WTC11 (cell line): ENCODE results near the gene ATP2B1.

ENCODE experiments used
- AFF4 ChIP-seq: sonication (generic); formaldehyde crosslinking; IDR thresholded peaks from 2 replicates; pipeline ENCODE4 v1.8.1; 2023; ENCODE audit warnings: mild to moderate bottlenecking, missing genetic modification reagents, borderline replicate concordance
- CREB1 ChIP-seq: sonication (generic); formaldehyde crosslinking; IDR thresholded peaks from 2 replicates; pipeline ENCODE4 v1.8.0; 2023; ENCODE audit warnings: mild to moderate bottlenecking, missing genetic modification reagents
- CTCF ChIP-seq: fragments of 200-600 bp; IDR thresholded peaks from 2 replicates; pipeline ENCODE4 v1.8.0; 2022; ENCODE audit warnings: antibody characterized with exemption
- EMX1 ChIP-seq: fragments of 250-450 bp; sonication (Bioruptor Pico); IDR thresholded peaks from 2 replicates; pipeline ENCODE4 v1.8.0; 2021; ENCODE audit warnings: mild to moderate bottlenecking
- IRF2 ChIP-seq: sonication (generic); formaldehyde crosslinking; IDR thresholded peaks from 2 replicates; pipeline ENCODE4 v1.8.0; 2022; ENCODE audit warnings: low read depth, missing genetic modification reagents, borderline replicate concordance
- MAX ChIP-seq: sonication (generic); formaldehyde crosslinking; IDR thresholded peaks from 2 replicates; pipeline ENCODE4 v1.8.0; 2022; ENCODE audit warnings: mild to moderate bottlenecking, missing genetic modification reagents
- NFATC4 ChIP-seq: fragments of 250-450 bp; sonication (Bioruptor Pico); IDR thresholded peaks from 2 replicates; pipeline ENCODE4 v1.9.0; 2021; ENCODE audit warnings: mild to moderate bottlenecking
- NR1H2 ChIP-seq: sonication (generic); formaldehyde crosslinking; IDR thresholded peaks from 2 replicates; pipeline ENCODE4 v1.9.0; 2021; ENCODE audit warnings: mild to moderate bottlenecking, moderate library complexity, missing genetic modification reagents
- TP53 ChIP-seq: sonication (generic); formaldehyde crosslinking; IDR thresholded peaks from 2 replicates; pipeline ENCODE4 v1.8.1; 2023; ENCODE audit warnings: mild to moderate bottlenecking, missing genetic modification reagents
- ZNF219 ChIP-seq: sonication (generic); formaldehyde crosslinking; IDR thresholded peaks from 2 replicates; pipeline ENCODE4 v1.8.0; 2023; ENCODE audit warnings: missing genetic modification reagents, mild to moderate bottlenecking, borderline replicate concordance
- ZNF317 ChIP-seq: sonication (generic); formaldehyde crosslinking; IDR thresholded peaks from 2 replicates; pipeline ENCODE4 v1.8.1; 2023; ENCODE audit warnings: low read depth, mild to moderate bottlenecking, moderate library complexity, missing genetic modification reagents, borderline replicate concordance

GRCh38 chr12:89542236-89542635 is 166.4 kb downstream of the ATP2B1 start:
- TF ChIP-seq CTCF: no peak
- TF ChIP-seq NR1H2 (CRISPR knock-in tag): no peak
- TF ChIP-seq IRF2: no peak
- TF ChIP-seq MAX: no peak
- TF ChIP-seq TP53 (CRISPR knock-in tag): no peak
- no peak for TF ChIP-seq NFATC4
- TF ChIP-seq EMX1 (CRISPR knock-in tag): no peak
- TF ChIP-seq ZNF219 (CRISPR knock-in tag): no peak
- no peak for TF ChIP-seq CREB1 (CRISPR knock-in tag)
- TF ChIP-seq AFF4 (CRISPR knock-in tag): no peak
- TF ChIP-seq ZNF317: no peak
